ENCODE measurements around the gene SLC39A11.

Gene SLC39A11

GRCh38 chr17:72631949-72632684 lies 460.4 kb downstream of the SLC39A11 start:
- ATAC-seq: no peak
- TF ChIP-seq PPARA (CRISPR knock-in tag; IDR thresholded peaks at IDR 0.05; ENCODE audit: borderline replicate concordance) (no peak), ZFP30 (CRISPR knock-in tag; IDR thresholded peaks at IDR 0.05) (no peak), CREB5 (CRISPR knock-in tag; IDR thresholded peaks at IDR 0.05; ENCODE audit: low read depth) (no peak), TCF4 (CRISPR knock-in tag; IDR thresholded peaks at IDR 0.05; ENCODE audit: borderline replicate concordance) (no peak), ZC3H10 (CRISPR knock-in tag; IDR thresholded peaks at IDR 0.05) (no peak), RARB (CRISPR knock-in tag; IDR thresholded peaks at IDR 0.05) (no peak), OSR1 (CRISPR knock-in tag; IDR thresholded peaks at IDR 0.05) (no peak), GLIS3 (CRISPR knock-in tag; IDR thresholded peaks at IDR 0.05) (no peak), CSRNP3 (CRISPR knock-in tag; IDR thresholded peaks at IDR 0.05) (no peak), ESRRG (CRISPR knock-in tag; IDR thresholded peaks at IDR 0.05) (no peak), TSHZ2 (CRISPR knock-in tag; IDR thresholded peaks at IDR 0.05) (no peak), POU6F1 (CRISPR knock-in tag; IDR thresholded peaks at IDR 0.05; ENCODE audit: borderline replicate concordance, low read depth) (no peak), ARNTL (CRISPR knock-in tag; IDR thresholded peaks at IDR 0.05; ENCODE audit: borderline replicate concordance, low read depth) (no peak), ZNF8 (CRISPR knock-in tag; IDR thresholded peaks at IDR 0.05) (no peak), BACH2 (CRISPR knock-in tag; IDR thresholded peaks at IDR 0.05; ENCODE audit: borderline replicate concordance) (no peak), ISL1 (CRISPR knock-in tag; IDR thresholded peaks at IDR 0.05) (no peak), CSDC2 (CRISPR knock-in tag; IDR thresholded peaks at IDR 0.05) (no peak), ZNF565 (CRISPR knock-in tag; conservative IDR thresholded peaks at IDR 0.05; ENCODE audit: low read depth) (no peak), ZNF70 (CRISPR knock-in tag; IDR thresholded peaks at IDR 0.05) (no peak), PATZ1 (CRISPR knock-in tag; IDR thresholded peaks at IDR 0.05; ENCODE audit: borderline replicate concordance) (no peak)

GRCh38 chr17:72631568-72631948 lies 460.9 kb downstream of the SLC39A11 start:
- ATAC-seq: no peak

More at GRCh38 chr17:72631568-72631948, 460.9 kb downstream of the SLC39A11 start:
- TF ChIP-seq ZNF565 (CRISPR knock-in tag; conservative IDR thresholded peaks at IDR 0.05; ENCODE audit: low read depth): no peak
- no peak for TF ChIP-seq PATZ1 (CRISPR knock-in tag; IDR thresholded peaks at IDR 0.05; ENCODE audit: borderline replicate concordance)
- no peak for TF ChIP-seq ZNF8 (CRISPR knock-in tag; IDR thresholded peaks at IDR 0.05)
- no peak for TF ChIP-seq ARNTL (CRISPR knock-in tag; IDR thresholded peaks at IDR 0.05; ENCODE audit: borderline replicate concordance, low read depth)
- TF ChIP-seq TOX (CRISPR knock-in tag; IDR thresholded peaks at IDR 0.05; ENCODE audit: borderline replicate concordance): no peak
- no peak for TF ChIP-seq ZFP3 (CRISPR knock-in tag; IDR thresholded peaks at IDR 0.05)
- TF ChIP-seq ZNF70 (CRISPR knock-in tag; IDR thresholded peaks at IDR 0.05): no peak
- TF ChIP-seq TCF4 (CRISPR knock-in tag; IDR thresholded peaks at IDR 0.05; ENCODE audit: borderline replicate concordance): no peak
- TF ChIP-seq POU6F1 (CRISPR knock-in tag; IDR thresholded peaks at IDR 0.05; ENCODE audit: borderline replicate concordance, low read depth): no peak
- no peak for TF ChIP-seq GLIS3 (CRISPR knock-in tag; IDR thresholded peaks at IDR 0.05)
- TF ChIP-seq SNAI2 (CRISPR knock-in tag; IDR thresholded peaks at IDR 0.05): no peak
- TF ChIP-seq CREB5 (CRISPR knock-in tag; IDR thresholded peaks at IDR 0.05; ENCODE audit: low read depth): no peak
- no peak for TF ChIP-seq ZFP30 (CRISPR knock-in tag; IDR thresholded peaks at IDR 0.05)

Measured in SK-N-SH treated with all-trans-retinoic acid at 6 μM for 48 hours (cell line).